ENCODE results near the gene TET3. TPM values are rescaled to one million over a fixed set of nuclear protein-coding genes. Genes with fewer than 3 reads are reported as not detected.

Gene TET3
- polyA plus RNA-seq, 1 experiment = 3.1 TPM

DNA sequence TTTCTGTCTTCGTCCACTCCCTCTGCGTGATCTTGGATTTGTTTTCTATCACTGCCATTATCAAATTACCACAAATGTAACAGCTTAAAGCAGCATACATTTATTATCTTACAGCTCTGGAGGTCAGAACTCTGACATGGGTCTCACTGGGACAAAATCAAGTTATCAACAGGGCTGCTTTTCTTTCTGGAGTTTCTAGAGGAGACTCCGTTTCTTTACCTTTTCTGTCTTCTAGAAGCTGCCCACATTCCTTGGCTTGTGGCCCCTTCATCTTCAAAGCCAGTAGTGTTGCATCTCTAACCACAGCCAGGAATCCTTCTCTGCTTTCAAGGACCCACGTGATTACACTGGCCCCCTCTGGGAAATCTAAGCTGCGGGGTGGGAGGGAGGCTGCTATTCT is 21.9 kb upstream of the TET3 start:
- no peak for DNase-seq (ENCODE audit: low read depth, low spot score)
- H3K27me3 ChIP-seq (ENCODE audit: control insufficient read depth, insufficient read depth, low read length) = no peaks in the 10 kb centered on the region
- no peak for TF ChIP-seq CTCF (IDR thresholded peaks at IDR 0.05; ENCODE audit: low read depth, low read length)
- no peak overlapping the region for H3K27ac ChIP-seq (ENCODE audit: low read depth, low read length)
- H3K4me3 ChIP-seq (ENCODE audit: low read depth, low read length) = no peak overlapping the region
- ChIA-PET CTCF (no interaction called here), POLR2A (no interaction called here)
- H3K9me3 ChIP-seq (ENCODE audit: control insufficient read depth, insufficient read depth, low read length) = peaks cover 3% of the 10 kb centered on the region; the same call in 1 of the 2 replicates

GRCh38 chr2:73963385-73964120 is 21.2 kb upstream of the TET3 start:
- no peak for TF ChIP-seq CTCF (IDR thresholded peaks at IDR 0.05; ENCODE audit: low read depth, low read length)
- Histone ChIP-seq H3K27me3 (ENCODE audit: control insufficient read depth, insufficient read depth, low read length) (no peaks in the 10 kb centered on the region), H3K4me3 (ENCODE audit: low read depth, low read length) (no peak overlapping the region), H3K27ac (ENCODE audit: low read depth, low read length) (no peak overlapping the region), H3K9me3 (ENCODE audit: control insufficient read depth, insufficient read depth, low read length) (peaks cover 3% of the 10 kb centered on the region; the same call in 1 of the 2 replicates)
- ChIA-PET CTCF (no interaction called here), POLR2A (interaction anchor here (0.7 kb wide), 1 partner anchor 21 kb away, joined by 9 read pairs; the partner anchor contains the start of gene TET3)
- DNase-seq (ENCODE audit: low read depth, low spot score) = no peak

DNA sequence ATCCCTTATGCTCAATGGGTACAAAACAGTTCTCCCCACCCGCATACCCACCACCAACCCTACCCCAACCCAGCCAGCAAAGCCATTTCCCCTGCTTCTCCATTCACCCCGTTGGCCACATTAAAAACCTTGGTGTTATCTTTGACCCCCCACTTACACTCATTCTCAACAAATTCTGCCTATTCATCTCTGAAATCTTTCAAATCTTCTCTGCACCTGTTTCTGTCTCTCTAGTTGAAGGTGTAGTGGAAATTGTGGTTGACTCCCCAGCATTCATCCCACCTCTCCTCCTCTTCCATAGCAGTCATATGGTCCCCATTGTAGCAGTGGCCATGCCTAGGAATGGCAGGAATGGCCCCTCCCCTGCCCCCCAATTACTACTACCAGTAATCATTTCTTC is 20.5 kb upstream of the TET3 start:
- DNase-seq (ENCODE audit: low read depth, low spot score) = no peak

DNA sequence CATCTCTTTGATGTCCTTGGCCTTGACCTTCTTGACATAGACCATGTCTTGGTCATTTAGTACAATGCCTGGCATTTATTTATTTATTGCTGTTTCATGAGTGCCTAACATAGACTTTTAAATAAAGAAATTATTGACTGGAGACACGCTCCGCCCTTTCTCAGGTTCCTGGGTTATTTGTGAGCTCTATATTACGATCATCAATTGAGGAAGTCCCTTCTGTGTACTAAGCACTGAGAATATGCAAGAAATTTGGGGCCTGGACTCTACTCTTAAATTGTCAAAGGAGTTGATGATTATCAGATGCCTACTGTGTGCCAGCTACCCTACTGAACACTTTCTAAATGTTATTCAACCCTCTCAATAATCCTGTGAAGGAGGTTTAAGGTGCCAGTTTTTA is 19.7 kb upstream of the TET3 start:
- ChIA-PET CTCF (no interaction called here), POLR2A (no interaction called here)

More for the DNA sequence above, 20.5 kb upstream of the TET3 start:
- Histone ChIP-seq H3K9me3 (ENCODE audit: control insufficient read depth, insufficient read depth, low read length) (peaks cover 3% of the 10 kb centered on the region; the same call in 1 of the 2 replicates), H3K4me3 (ENCODE audit: low read depth, low read length) (no peak overlapping the region), H3K27ac (ENCODE audit: low read depth, low read length) (no peak overlapping the region), H3K27me3 (ENCODE audit: control insufficient read depth, insufficient read depth, low read length) (no peaks in the 10 kb centered on the region)
- POLR2A ChIA-PET = interaction anchor here (0.7 kb wide), 1 partner anchor 20 kb away, joined by 9 read pairs; the partner anchor contains the start of gene TET3
- no peak for TF ChIP-seq CTCF (IDR thresholded peaks at IDR 0.05; ENCODE audit: low read depth, low read length)
- CTCF ChIA-PET = no interaction called here

More for the DNA sequence above, 19.7 kb upstream of the TET3 start:
- no peak overlapping the region for H3K27ac ChIP-seq (ENCODE audit: low read depth, low read length)
- no peak overlapping the region for H3K4me3 ChIP-seq (ENCODE audit: low read depth, low read length)
- no peak for DNase-seq (ENCODE audit: low read depth, low spot score)
- H3K9me3 ChIP-seq (ENCODE audit: control insufficient read depth, insufficient read depth, low read length) = peaks cover 3% of the 10 kb centered on the region; the same call in 1 of the 2 replicates
- TF ChIP-seq CTCF (IDR thresholded peaks at IDR 0.05; ENCODE audit: low read depth, low read length) = no peak
- H3K27me3 ChIP-seq (ENCODE audit: control insufficient read depth, insufficient read depth, low read length) = no peaks in the 10 kb centered on the region
